Activated CD4-positive, CD25-positive, alpha-beta regulatory T cell (primary cell): ENCODE measurements around the gene ACTR3C.
"Not testable (repeated sequence)": the region's sequence is repeated elsewhere in the genome, so short reads cannot be mapped to it uniquely, and the experiment has no call there.

Source experiments
- DNase-seq, 4 experiments: peaks; one replicate each; lab custom pipeline; 2025; lab: John Stamatoyannopoulos, UW

ACTR3C gene

DNA sequence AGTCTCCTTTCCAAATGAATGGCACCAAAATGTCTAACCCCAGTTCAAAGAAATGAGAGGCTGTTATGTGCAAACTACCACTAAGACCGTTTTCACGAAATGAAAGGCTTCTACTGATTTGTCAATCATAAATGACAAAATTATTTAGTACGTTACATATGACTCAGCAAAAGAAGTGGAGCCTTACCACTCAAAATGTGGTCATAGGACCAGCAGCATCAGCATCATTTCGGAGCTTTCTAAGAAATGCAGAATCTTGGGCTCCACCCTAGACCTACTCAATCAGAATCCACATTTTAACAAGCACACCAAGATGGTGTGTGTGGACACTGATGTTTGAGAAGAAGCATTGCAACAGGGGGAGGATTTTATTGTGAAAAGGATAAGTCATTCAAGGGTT is 120.5 kb downstream of the ACTR3C start:
- DNase-seq: not testable (repeated sequence)
